Measurements from ENCODE around the gene SLC25A44.

DNA sequence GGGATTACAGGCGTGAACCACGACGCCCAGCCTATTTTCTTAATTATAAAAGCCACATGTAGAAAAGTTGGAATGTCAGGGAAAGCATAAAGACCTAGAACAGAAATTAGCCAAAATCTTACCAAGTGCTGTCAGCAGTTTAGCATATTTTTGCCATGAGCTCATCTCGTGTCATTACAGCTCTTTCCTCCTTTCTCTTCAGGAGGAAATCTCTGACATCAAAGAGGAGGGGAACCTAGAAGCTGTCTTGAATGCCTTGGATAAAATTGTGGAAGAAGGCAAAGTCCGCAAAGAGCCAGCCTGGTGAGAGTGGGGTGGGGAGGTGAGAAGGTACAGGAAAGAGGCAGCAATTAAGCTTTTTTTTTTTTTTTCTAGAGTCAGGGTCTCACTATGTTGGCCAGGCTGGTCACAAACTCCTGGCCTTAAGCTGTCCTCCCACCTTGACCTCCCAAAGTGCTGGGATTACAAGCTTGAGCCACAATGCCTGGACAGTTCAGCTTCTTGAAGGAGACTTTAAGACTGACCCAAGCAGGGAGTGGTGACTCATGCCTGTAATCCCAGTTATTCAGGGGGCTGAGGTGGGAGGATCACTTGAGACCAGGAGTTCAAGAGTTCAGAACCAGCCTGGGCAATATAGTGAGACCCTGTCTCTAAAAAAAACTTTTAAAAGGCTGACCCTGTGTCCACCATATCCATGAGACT is 39.7 kb downstream of the SLC25A44 start:
- TF ChIP-seq, protein P1, sequence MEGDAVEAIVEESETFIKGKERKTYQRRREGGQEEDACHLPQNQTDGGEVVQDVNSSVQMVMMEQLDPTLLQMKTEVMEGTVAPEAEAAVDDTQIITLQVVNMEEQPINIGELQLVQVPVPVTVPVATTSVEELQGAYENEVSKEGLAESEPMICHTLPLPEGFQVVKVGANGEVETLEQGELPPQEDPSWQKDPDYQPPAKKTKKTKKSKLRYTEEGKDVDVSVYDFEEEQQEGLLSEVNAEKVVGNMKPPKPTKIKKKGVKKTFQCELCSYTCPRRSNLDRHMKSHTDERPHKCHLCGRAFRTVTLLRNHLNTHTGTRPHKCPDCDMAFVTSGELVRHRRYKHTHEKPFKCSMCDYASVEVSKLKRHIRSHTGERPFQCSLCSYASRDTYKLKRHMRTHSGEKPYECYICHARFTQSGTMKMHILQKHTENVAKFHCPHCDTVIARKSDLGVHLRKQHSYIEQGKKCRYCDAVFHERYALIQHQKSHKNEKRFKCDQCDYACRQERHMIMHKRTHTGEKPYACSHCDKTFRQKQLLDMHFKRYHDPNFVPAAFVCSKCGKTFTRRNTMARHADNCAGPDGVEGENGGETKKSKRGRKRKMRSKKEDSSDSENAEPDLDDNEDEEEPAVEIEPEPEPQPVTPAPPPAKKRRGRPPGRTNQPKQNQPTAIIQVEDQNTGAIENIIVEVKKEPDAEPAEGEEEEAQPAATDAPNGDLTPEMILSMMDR (IDR thresholded peaks at IDR 0.05; ENCODE audit: insufficient read depth, low read depth, low read length), result no peak
- no peak for TF ChIP-seq EZH2 (IDR thresholded peaks at IDR 0.05; ENCODE audit: insufficient read depth, low read length)

All from astrocyte (in vitro differentiated cells and primary cell).